Right lobe of liver (tissue), 6 donors: ENCODE data around the gene RAP2C. TPM values are rescaled to one million over a fixed set of nuclear protein-coding genes. Genes with fewer than 3 reads are reported as not detected.

Experiments
- ATAC-seq, 4 donors: fragments of 200-7000 bp; cut with Tn5 transposase; one replicate each; pipeline ENCODE4 v1.9.1; 2020; ENCODE audit warnings: mild to moderate bottlenecking in 4 of 4, moderate library complexity in 4 of 4
- DNase-seq, 3 donors: peaks; one replicate each; pipeline ENCODE4 v3.0.0-alpha.2; 2020
- H3K27ac ChIP-seq, 3 donors: fragments of 200-600 bp; one replicate each; pipeline ENCODE4 v1.8.0; 2022
- H3K27me3 ChIP-seq, 2 donors: fragments of 200-600 bp; one replicate each; pipeline ENCODE4 v1.8.0; 2022
- H3K36me3 ChIP-seq, 4 donors: fragments of 200-600 bp; sonication (generic) in 1 of 4; one replicate each; pipeline versions ENCODE4 v1.5.1 to v1.8.0; 2017 to 2022; ENCODE audit warnings: control low read depth in 1 of 4
- H3K4me1 ChIP-seq, 4 donors: fragments of 200-600 bp; sonication (generic) in 1 of 4; one replicate each; pipeline versions ENCODE4 v1.5.1 to v1.8.0; 2017 to 2022; ENCODE audit warnings: control low read depth in 1 of 4
- H3K4me3 ChIP-seq, 3 donors: fragments of 200-600 bp; one replicate each; pipeline ENCODE4 v1.8.0; 2022
- H3K9me3 ChIP-seq, 4 donors: fragments of 200-600 bp; sonication (generic) in 1 of 4; one replicate each; pipeline versions ENCODE4 v1.5.1 to v1.8.0; 2017 to 2022; ENCODE audit warnings: control low read depth in 1 of 4
- CTCF ChIP-seq, 4 donors: fragments of 200-600 bp in 3 of 4; fragments of 450-650 bp in 1 of 4; IDR thresholded peaks; one replicate each; pipeline versions ENCODE4 v1.5.1 to v1.8.0; 2016 to 2022; ENCODE audit warnings: antibody characterized with exemption in 4 of 4, mild to moderate bottlenecking in 2 of 4
- POLR2A ChIP-seq: fragments of 450-650 bp; IDR thresholded peaks from one replicate; pipeline ENCODE4 v1.6.1; 2017; ENCODE audit warnings: antibody characterized with exemption, mild to moderate bottlenecking
- WGBS: methylation state at CpG from one replicate; pipeline ENCODE4 v1.1.6; 2018; ENCODE audit warnings: low coverage, low lambda C conversion rate; ENCODE audit not compliant: insufficient coverage; ENCODE audit errors: missing lambda C conversion rate; 5-methylcytosine and 5-hydroxymethylcytosine counted together
- intact Hi-C, 2 donors: fragments of 100-400 bp; cut with DNase I; formaldehyde crosslinking; loops; one replicate each; pipeline versions ENCODE4 v1.11.2 to v1.14.1; 2022
- total RNA-seq, 6 experiments: library from RNA; depleted of rRNA in 2 of 6; stranded (reverse); fragments of >200 nt in 2 of 6; fragmentation: NEBNext Ultra II Directional in 3 of 6; extraction: Animal tissue kit (Norgen Biotek cat#: 25700) in 3 of 6; gene quantifications; one replicate each; pipeline versions ENCODE4 v1.1.0 to v1.2.4, GENCODE V29; 2016 to 2023
- donor health status: DM: no; HTN: yes; CAD: no.
- donor health status: DM: no; HTN: no; CAD: no.
- donor health status: DM: no; HTN: no; CAD: no.
- donor health status: DM: no; HTN: yes; CAD: no.
- donor health status: DM: no; HTN: yes; CAD: no.

The RAP2C gene
- total RNA-seq, 6 experiments from 2014 or later: 18.9 to 26.6 (median 25.1) TPM

GRCh38 chrX:132209527-132209926 lies 9.7 kb downstream of the RAP2C start:
- Histone ChIP-seq H3K4me3 (no peak overlapping the region), H3K4me1 (peaks cover 0 to 17% (median 2%) of the 10 kb centered on the region in 4 donors), H3K27ac (no peak overlapping the region), H3K27me3 (no peaks in the 10 kb centered on the region), H3K36me3 (peaks cover 0 to 7% (median 0%) of the 10 kb centered on the region in 4 donors), H3K9me3 (no peaks in the 10 kb centered on the region)
- no peak for DNase-seq
- peak in 1 of 4 donors; percentile 22 for ATAC-seq
- intact Hi-C loops: no loop called here
- TF ChIP-seq CTCF (IDR thresholded peaks at IDR 0.05) (no peak), POLR2A (no peak)

GRCh38 chrX:132208422-132208821 lies 10.8 kb downstream of the RAP2C start:
- TF ChIP-seq CTCF (IDR thresholded peaks at IDR 0.05) (no peak), POLR2A (no peak)
- ATAC-seq (no peak), DNase-seq (no peak)
- 83% methylated on average over 1 of the region's 1 CpG for WGBS
- intact Hi-C loops: no loop called here
- H3K27me3 ChIP-seq: no peaks in the 10 kb centered on the region
- H3K4me1 ChIP-seq: peaks cover 0 to 14% (median 2%) of the 10 kb centered on the region in 4 donors
- no peak overlapping the region for H3K27ac ChIP-seq
- no peak overlapping the region for H3K4me3 ChIP-seq
- no peaks in the 10 kb centered on the region for H3K9me3 ChIP-seq
- H3K36me3 ChIP-seq: peaks cover 0 to 7% (median 0%) of the 10 kb centered on the region in 4 donors

- WGBS: 55% methylated on average over 2 of the region's 2 CpGs
- H3K4me1 ChIP-seq: peaks cover 0 to 10% (median 2%) of the 10 kb centered on the region in 4 donors
Measured at GRCh38 chrX:132207996-132208395, 11.3 kb downstream of the RAP2C start.

GRCh38 chrX:132206259-132206658 lies 13.0 kb downstream of the RAP2C start:
- TF ChIP-seq CTCF (IDR thresholded peaks at IDR 0.05): no peak
- TF ChIP-seq POLR2A: no peak
- Histone ChIP-seq H3K4me1 (peaks cover 0 to 4% (median 2%) of the 10 kb centered on the region in 4 donors), H3K4me3 (no peak overlapping the region), H3K27ac (no peak overlapping the region), H3K27me3 (no peaks in the 10 kb centered on the region), H3K36me3 (peaks cover 0 to 7% (median 0%) of the 10 kb centered on the region in 4 donors), H3K9me3 (no peaks in the 10 kb centered on the region)
- DNase-seq: no peak
- ATAC-seq: peak in 1 of 4 donors; percentile 53
- WGBS: 27% methylated on average over 5 of the region's 5 CpGs
- intact Hi-C loops: no loop called here

More at GRCh38 chrX:132207996-132208395, 11.3 kb downstream of the RAP2C start:
- intact Hi-C loops: no loop called here
- TF ChIP-seq CTCF (IDR thresholded peaks at IDR 0.05) (no peak), POLR2A (no peak)
- no peak overlapping the region for H3K4me3 ChIP-seq
- no peaks in the 10 kb centered on the region for H3K9me3 ChIP-seq
- no peak overlapping the region for H3K27ac ChIP-seq
- DNase-seq (no peak), ATAC-seq (no peak)
- peaks cover 0 to 7% (median 0%) of the 10 kb centered on the region in 4 donors for H3K36me3 ChIP-seq
- H3K27me3 ChIP-seq: no peaks in the 10 kb centered on the region

GRCh38 chrX:132204629-132205028 lies 14.6 kb downstream of the RAP2C start:
- no peak for ATAC-seq
- peaks cover 0 to 4% (median 1%) of the 10 kb centered on the region in 4 donors for H3K4me1 ChIP-seq
- no peak for DNase-seq
- intact Hi-C loops: no loop called here
- peaks cover 0 to 7% (median 0%) of the 10 kb centered on the region in 4 donors for H3K36me3 ChIP-seq
- no peak overlapping the region for H3K4me3 ChIP-seq
- H3K27ac ChIP-seq: no peak overlapping the region
- H3K27me3 ChIP-seq: no peaks in the 10 kb centered on the region
- no peak for TF ChIP-seq POLR2A
- TF ChIP-seq CTCF (IDR thresholded peaks at IDR 0.05): no peak
- 88% methylated on average over 1 of the region's 1 CpG for WGBS
- H3K9me3 ChIP-seq: no peaks in the 10 kb centered on the region
